CD1c-positive myeloid dendritic cell (primary cell): ENCODE data around the gene ADH1C.

ENCODE experiments used
- DNase-seq: peaks from one replicate; pipeline ENCODE4 v3.0.0-alpha.2; 2016; ENCODE audit errors: extremely low spot score

Gene ADH1C

GRCh38 chr4:99301376-99302164 lies 51.0 kb downstream of the ADH1C start:
- no peak for DNase-seq

- no peak for DNase-seq
Measured at GRCh38 chr4:99300934-99301333, 51.6 kb downstream of the ADH1C start.

GRCh38 chr4:99293357-99293756 lies 59.2 kb downstream of the ADH1C start:
- no peak for DNase-seq

DNA sequence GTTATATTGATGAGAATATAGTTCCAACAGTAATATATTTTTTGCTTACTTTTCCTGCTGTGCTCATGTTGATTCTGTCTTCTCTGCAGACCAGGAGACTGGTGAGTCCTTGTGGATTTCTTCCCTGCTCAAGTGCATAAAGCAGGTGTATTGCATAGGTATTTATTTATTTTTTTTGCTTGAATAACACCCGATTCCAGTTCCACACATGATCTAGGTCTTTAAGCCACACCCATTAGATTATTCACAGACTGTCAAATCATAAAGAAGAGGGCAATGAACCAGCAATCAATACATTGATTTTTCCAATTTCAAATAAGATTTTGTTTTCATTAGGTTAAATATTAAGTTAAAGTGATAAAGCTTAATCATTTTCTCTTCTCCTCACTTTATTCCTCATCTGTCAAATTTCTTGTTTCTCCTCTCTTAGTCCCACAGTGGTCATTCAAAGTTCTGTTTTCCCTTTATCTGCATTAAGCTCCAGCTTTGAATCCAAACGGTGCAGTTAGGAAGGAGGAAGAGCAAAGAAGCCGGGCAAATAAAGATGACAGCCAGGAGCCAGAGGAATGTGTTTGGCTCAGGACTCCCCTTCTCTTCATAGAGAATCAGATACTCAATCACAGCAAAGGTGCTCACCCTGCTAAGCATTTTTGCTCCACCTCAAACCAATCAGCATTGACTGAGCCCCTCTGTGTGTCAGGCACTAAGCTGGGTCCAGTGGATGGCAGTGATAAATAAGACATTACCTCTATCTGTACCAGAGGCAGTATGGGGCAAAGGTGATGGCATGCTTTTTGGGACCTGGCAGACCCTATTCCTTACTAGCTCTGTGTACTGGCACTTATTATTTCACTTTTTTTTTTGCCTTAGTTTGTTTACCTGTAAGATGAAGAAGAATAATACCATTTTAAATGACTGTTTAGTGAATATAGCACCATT lies 61.4 kb downstream of the ADH1C start, which contains the start of gene ADH1A:
ADH1A (minus strand) TSS at position 138 of the 939 bp plus-strand sequence; CDS start at position 67, 71 bp downstream.
- DNase-seq, result no peak
